ENCODE measurements around the gene GPATCH2L.
A peak's percentile ranks its signal among the peaks of the same experiment; 100 is the strongest.

GPATCH2L gene

GRCh38 chr14:76136476-76137110 lies 15.1 kb upstream of the GPATCH2L start:
- no peak for DNase-seq

GRCh38 chr14:76138119-76138757 lies 13.5 kb upstream of the GPATCH2L start:
- DNase-seq = no peak

- DNase-seq = no peak
Measured at GRCh38 chr14:76138758-76139723, 12.7 kb upstream of the GPATCH2L start.

GRCh38 chr14:76143642-76144041 lies 8.1 kb upstream of the GPATCH2L start:
- DNase-seq = no peak

GRCh38 chr14:76146976-76147375 lies 4.7 kb upstream of the GPATCH2L start:
- DNase-seq = no peak

- no peak for DNase-seq
Measured at GRCh38 chr14:76149196-76149595, 2.5 kb upstream of the GPATCH2L start.

GRCh38 chr14:76152333-76152681 lies 585 bp downstream of the GPATCH2L start:
- DNase-seq = peak in 10 of 14 donors; percentile 16 to 71 (median 41)

GRCh38 chr14:76153919-76154318 lies 2.2 kb downstream of the GPATCH2L start:
- DNase-seq = no peak

- no peak for DNase-seq
Measured at GRCh38 chr14:76154539-76155126, 2.9 kb downstream of the GPATCH2L start.

- no peak for DNase-seq
Measured at GRCh38 chr14:76163668-76164363, 12.1 kb downstream of the GPATCH2L start.

GRCh38 chr14:76168531-76168930 lies 16.8 kb downstream of the GPATCH2L start:
- no peak for DNase-seq

GRCh38 chr14:76169776-76170175 lies 18.1 kb downstream of the GPATCH2L start:
- DNase-seq = no peak

GRCh38 chr14:76174982-76175381 lies 23.3 kb downstream of the GPATCH2L start:
- DNase-seq = no peak

GRCh38 chr14:76175942-76176341 lies 24.2 kb downstream of the GPATCH2L start:
- no peak for DNase-seq

- DNase-seq = no peak
Measured at GRCh38 chr14:76181546-76181945, 29.8 kb downstream of the GPATCH2L start.

GRCh38 chr14:76186308-76187027 lies 34.7 kb downstream of the GPATCH2L start:
- DNase-seq = no peak

- DNase-seq = peak in 8 of 14 donors; percentile 0 to 35 (median 11)
Measured at GRCh38 chr14:76191297-76191696, 39.6 kb downstream of the GPATCH2L start.

- no peak for DNase-seq
Measured at GRCh38 chr14:76193696-76194095, 42.0 kb downstream of the GPATCH2L start.

- no peak for DNase-seq
Measured at GRCh38 chr14:76194327-76194726, 42.6 kb downstream of the GPATCH2L start.

- DNase-seq = no peak
Measured at GRCh38 chr14:76195003-76195402, 43.3 kb downstream of the GPATCH2L start.

GRCh38 chr14:76196980-76197695 lies 45.4 kb downstream of the GPATCH2L start:
- DNase-seq = no peak

Measured in C1 segment of cervical spinal cord (tissue), 14 donors.